Measurements from ENCODE around the gene CACNB4.

- TF ChIP-seq POLR2A (IDR thresholded peaks at IDR 0.05) (no peak), CTCF (IDR thresholded peaks at IDR 0.05) (no peak), POLR2AphosphoS5 (IDR thresholded peaks at IDR 0.05) (no peak)
Measured at GRCh38 chr2:151904021-151904420, 194.8 kb downstream of the CACNB4 start.
